Peyer's patch (tissue), 4 donors: ENCODE results near the gene C11orf68.
A peak's percentile ranks its signal among the peaks of the same experiment; 100 is the strongest.

Source experiments
- CTCF ChIP-seq, 6 experiments: fragments of 450-650 bp in 4 of 6; fragments of 200-600 bp in 2 of 6; sonication (generic) in 1 of 6; IDR thresholded peaks; one replicate each; pipeline ENCODE4 v1.5.1; 2017 to 2019; ENCODE audit warnings: antibody characterized with exemption in 6 of 6, mild to moderate bottlenecking in 3 of 6, moderate library complexity in 1 of 6
- POLR2A ChIP-seq, 2 donors: fragments of 450-650 bp; IDR thresholded peaks; one replicate each; pipeline ENCODE4 v1.5.1; 2017; ENCODE audit warnings: antibody characterized with exemption in 2 of 2, mild to moderate bottlenecking in 2 of 2, moderate library complexity in 2 of 2

DNA sequence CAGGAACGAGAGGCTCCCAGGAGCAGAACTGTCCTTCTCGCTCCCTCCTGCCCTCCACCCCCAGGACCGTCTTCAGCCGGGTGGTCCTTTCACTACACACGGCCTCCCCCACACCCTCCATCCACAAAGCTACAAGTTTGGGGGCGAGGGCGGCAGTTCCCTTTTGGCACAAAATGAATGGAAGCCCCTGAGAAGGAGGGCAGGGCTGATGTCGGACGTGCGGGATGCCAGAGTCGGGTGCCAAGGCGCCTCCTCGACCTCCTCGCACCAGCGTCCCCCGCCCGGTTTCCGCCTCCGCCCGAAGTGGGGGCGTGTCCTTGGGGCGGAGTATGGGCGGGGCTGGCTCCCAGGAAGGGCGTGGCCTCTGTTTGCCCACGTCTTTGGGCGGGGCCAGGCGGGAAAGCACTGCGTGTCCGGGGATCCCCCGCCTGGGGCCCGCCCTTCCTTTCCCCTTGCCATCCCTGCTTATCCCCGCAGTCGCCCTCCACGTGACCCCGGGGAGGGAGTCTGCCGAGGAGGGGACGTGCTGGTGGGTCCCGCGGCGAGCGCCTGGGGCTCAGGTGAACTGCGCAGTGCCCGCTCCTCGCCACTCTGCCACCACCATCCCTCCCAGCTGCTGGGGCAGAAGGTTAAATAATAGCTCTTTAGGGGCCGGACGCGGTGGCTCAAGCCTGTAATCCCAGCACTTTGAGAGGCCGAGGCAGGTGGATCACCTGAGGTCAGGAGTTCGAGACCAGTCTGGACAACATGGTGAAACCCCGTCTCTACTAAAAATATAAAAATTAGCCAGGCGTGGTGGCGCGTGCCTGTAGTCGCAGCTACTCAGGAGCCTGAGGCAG, 45.3 kb downstream of the C11orf68 start:
- peak in 2 of 6 experiments; percentile 7 to 12 for TF ChIP-seq CTCF (IDR thresholded peaks at IDR 0.05)
- peak; percentile 58 to 86 for TF ChIP-seq POLR2A (IDR thresholded peaks at IDR 0.05)
